ENCODE measurements around the gene DNMT3A.

- TF ChIP-seq, protein P1, sequence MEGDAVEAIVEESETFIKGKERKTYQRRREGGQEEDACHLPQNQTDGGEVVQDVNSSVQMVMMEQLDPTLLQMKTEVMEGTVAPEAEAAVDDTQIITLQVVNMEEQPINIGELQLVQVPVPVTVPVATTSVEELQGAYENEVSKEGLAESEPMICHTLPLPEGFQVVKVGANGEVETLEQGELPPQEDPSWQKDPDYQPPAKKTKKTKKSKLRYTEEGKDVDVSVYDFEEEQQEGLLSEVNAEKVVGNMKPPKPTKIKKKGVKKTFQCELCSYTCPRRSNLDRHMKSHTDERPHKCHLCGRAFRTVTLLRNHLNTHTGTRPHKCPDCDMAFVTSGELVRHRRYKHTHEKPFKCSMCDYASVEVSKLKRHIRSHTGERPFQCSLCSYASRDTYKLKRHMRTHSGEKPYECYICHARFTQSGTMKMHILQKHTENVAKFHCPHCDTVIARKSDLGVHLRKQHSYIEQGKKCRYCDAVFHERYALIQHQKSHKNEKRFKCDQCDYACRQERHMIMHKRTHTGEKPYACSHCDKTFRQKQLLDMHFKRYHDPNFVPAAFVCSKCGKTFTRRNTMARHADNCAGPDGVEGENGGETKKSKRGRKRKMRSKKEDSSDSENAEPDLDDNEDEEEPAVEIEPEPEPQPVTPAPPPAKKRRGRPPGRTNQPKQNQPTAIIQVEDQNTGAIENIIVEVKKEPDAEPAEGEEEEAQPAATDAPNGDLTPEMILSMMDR (IDR thresholded peaks at IDR 0.05) = no peak
- TF ChIP-seq POLR2AphosphoS5 (IDR thresholded peaks at IDR 0.05) = no peak
- TF ChIP-seq EP300 (IDR thresholded peaks at IDR 0.05) = no peak
Measured at GRCh38 chr2:25383806-25384205, 42.1 kb upstream of the DNMT3A start.

Data from sigmoid colon (tissue), 4 donors.